K562 (cell line): ENCODE results near the gene CCDC9. TPM values are rescaled to one million over a fixed set of nuclear protein-coding genes. Genes with fewer than 3 reads are reported as not detected.

Experiments
- CCAR2 ChIP-seq: fragments of 200-400 bp; formaldehyde crosslinking; IDR thresholded peaks from 2 replicates; pipeline ENCODE4 v1.6.1; 2017; ENCODE audit warnings: mild to moderate bottlenecking, low read depth, low read length
- LARP7 ChIP-seq: fragments of 450-650 bp; IDR thresholded peaks from 2 replicates; pipeline ENCODE4 v1.6.1; 2016
- MEIS2 ChIP-seq: fragments of 450-650 bp; IDR thresholded peaks from 2 replicates; pipeline ENCODE4 v1.6.1; 2014; ENCODE audit warnings: mild to moderate bottlenecking; ENCODE audit not compliant: partially characterized antibody
- POLR2AphosphoS2 ChIP-seq: IDR thresholded peaks from 2 replicates; pipeline ENCODE4 v1.6.1; 2012; ENCODE audit warnings: low read length, improper control_type of control experiment
- PTTG1 ChIP-seq: fragments of 450-650 bp; IDR thresholded peaks from 2 replicates; pipeline ENCODE4 v1.6.1; 2016; ENCODE audit warnings: low read depth, mild to moderate bottlenecking, missing genetic modification characterization, missing compliant biosample characterization
- RAD21 ChIP-seq, 2 experiments: fragments of 250-450 bp in 1 of 2; fragments of 450-650 bp in 1 of 2; sonication (Bioruptor Pico) in 1 of 2; formaldehyde crosslinking in 1 of 2; IDR thresholded peaks in 1 of 2; conservative IDR thresholded peaks in 1 of 2; 2 replicates each; pipeline versions ENCODE4 v1.4.0 to v1.8.0; 2020 to 2022; ENCODE audit warnings: mild to moderate bottlenecking in 2 of 2, moderate library complexity in 1 of 2
- RFX5 ChIP-seq: IDR thresholded peaks from 2 replicates; pipeline ENCODE4 v1.6.1; 2011; ENCODE audit warnings: low read depth, mild to moderate bottlenecking, improper control_type of control experiment, low read length
- SP1 ChIP-seq: sonication (generic); formaldehyde crosslinking; IDR thresholded peaks from 2 replicates; pipeline ENCODE4 v1.8.1; 2022; ENCODE audit warnings: mild to moderate bottlenecking, missing genetic modification reagents
- XRCC3 ChIP-seq: fragments of 450-650 bp; IDR thresholded peaks from 2 replicates; pipeline ENCODE4 v1.6.1; 2017; ENCODE audit warnings: mild to moderate bottlenecking, moderate library complexity
- ZBTB9 ChIP-seq: fragments of 450-650 bp; formaldehyde crosslinking; IDR thresholded peaks from 2 replicates; pipeline ENCODE4 v1.4.0; 2020; ENCODE audit warnings: mild to moderate bottlenecking, moderate library complexity
- ZNF24 ChIP-seq: fragments of 450-650 bp; IDR thresholded peaks from 2 replicates; pipeline ENCODE4 v1.6.1; 2016
- ZNF740 ChIP-seq, 3 experiments: fragments of 200-800 bp in 1 of 3; sonication (Bioruptor generic) in 1 of 3; sonication (generic) in 1 of 3; formaldehyde crosslinking in 1 of 3; IDR thresholded peaks; 2 replicates each; pipeline versions ENCODE4 v1.6.1 to v1.8.0; 2016 to 2022; ENCODE audit warnings: mild to moderate bottlenecking in 2 of 3, missing compliant biosample characterization in 2 of 3, missing genetic modification characterization in 2 of 3, missing genetic modification reagents in 1 of 3
- polyA plus RNA-seq, 8 experiments: library from polyadenylated mRNA; depleted of rRNA in 4 of 8; stranded (reverse) in 5 of 8; unstranded in 3 of 8; fragments of >200 nt; fragmentation: Nextera tagmentation in 2 of 8; fragmentation: Illumina TruSeq in 1 of 8; extraction: Ambion mirVana in 2 of 8; extraction: Trizol in 1 of 8; gene quantifications; 2 replicates each; pipeline versions ENCODE4 v1.2.1 to v1.2.3, GENCODE V29; 2011 to 2014; ENCODE audit warnings: inconsistent platforms in 1 of 8, missing spikeins in 1 of 8
- total RNA-seq, 7 experiments: library from RNA; depleted of rRNA in 6 of 7; stranded (reverse); fragments of >200 nt in 6 of 7; fragmentation: Illumina TruSeq in 2 of 7; extraction: Trizol in 2 of 7; gene quantifications; 2 replicates each; pipeline versions ENCODE4 v1.2.1 to v1.2.3, GENCODE V29; 2011 to 2021; ENCODE audit warnings: low replicate concordance in 1 of 7
- TF ChIP-seq, protein P1 (sequence below): fragments of 150-350 bp; IDR thresholded peaks from 2 replicates; pipeline ENCODE4 v1.6.1; 2014; ENCODE audit warnings: low read depth, mild to moderate bottlenecking, low read length, borderline replicate concordance

The CCDC9 gene
- total and polyA plus RNA-seq, 9 of the 15 experiments (the other 6 are each of a cell fraction or from before 2014, with no cell fraction given), result 0.23 to 38.6 (median 8.4) TPM

DNA sequence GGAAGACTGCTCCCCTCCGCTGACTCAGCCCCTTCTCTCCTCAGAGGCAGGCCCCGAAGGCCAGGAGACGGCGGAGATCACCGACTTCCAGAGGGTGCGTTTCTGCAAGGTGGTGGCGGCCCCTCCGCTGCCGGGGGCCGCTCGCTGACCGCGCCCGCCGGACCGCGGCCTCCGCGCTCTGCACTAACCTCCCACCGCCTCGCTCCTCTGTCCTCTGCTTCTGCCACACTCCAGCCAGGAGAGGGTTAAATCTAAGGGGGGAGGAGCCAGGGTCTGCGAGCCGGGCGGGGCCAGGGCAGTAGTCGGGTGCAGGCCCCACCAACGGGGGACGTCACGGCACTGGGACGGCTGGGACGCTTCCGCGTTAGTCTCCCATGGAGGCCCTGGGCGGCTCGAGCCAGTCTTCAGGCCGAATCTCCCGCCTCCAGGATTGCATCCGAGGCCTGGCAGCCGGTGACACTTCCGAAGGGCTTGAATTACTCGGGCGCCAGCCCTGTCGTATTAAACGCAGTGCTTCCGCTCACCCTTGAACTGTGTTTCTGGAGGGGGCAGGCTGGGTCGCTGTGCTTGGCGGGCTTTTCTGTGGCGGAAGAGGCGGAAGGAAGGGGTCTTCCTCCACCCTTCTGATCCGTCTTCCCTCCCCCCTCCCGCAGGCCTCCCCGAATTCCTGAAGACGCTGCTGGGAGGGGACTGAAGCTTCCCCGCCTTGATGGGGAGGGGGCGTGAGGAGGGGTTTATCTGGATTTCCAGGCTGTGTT lies 17.2 kb downstream of the CCDC9 start (continued):
- TF ChIP-seq, protein P1, sequence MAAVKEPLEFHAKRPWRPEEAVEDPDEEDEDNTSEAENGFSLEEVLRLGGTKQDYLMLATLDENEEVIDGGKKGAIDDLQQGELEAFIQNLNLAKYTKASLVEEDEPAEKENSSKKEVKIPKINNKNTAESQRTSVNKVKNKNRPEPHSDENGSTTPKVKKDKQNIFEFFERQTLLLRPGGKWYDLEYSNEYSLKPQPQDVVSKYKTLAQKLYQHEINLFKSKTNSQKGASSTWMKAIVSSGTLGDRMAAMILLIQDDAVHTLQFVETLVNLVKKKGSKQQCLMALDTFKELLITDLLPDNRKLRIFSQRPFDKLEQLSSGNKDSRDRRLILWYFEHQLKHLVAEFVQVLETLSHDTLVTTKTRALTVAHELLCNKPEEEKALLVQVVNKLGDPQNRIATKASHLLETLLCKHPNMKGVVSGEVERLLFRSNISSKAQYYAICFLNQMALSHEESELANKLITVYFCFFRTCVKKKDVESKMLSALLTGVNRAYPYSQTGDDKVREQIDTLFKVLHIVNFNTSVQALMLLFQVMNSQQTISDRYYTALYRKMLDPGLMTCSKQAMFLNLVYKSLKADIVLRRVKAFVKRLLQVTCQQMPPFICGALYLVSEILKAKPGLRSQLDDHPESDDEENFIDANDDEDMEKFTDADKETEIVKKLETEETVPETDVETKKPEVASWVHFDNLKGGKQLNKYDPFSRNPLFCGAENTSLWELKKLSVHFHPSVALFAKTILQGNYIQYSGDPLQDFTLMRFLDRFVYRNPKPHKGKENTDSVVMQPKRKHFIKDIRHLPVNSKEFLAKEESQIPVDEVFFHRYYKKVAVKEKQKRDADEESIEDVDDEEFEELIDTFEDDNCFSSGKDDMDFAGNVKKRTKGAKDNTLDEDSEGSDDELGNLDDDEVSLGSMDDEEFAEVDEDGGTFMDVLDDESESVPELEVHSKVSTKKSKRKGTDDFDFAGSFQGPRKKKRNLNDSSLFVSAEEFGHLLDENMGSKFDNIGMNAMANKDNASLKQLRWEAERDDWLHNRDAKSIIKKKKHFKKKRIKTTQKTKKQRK, result no peak
- no peak; the same call in 1 of the 2 replicates for TF ChIP-seq POLR2AphosphoS2
- no peak for TF ChIP-seq ZNF24
- TF ChIP-seq ZNF740 (CRISPR knock-in tag; IDR thresholded peaks at IDR 0.05), result peak; percentile 75
- TF ChIP-seq ZNF740 (tag; IDR thresholded peaks at IDR 0.05), result no peak
- TF ChIP-seq PTTG1 (tag), result no peak
- no peak for TF ChIP-seq RFX5
- TF ChIP-seq CCAR2, result no peak
- TF ChIP-seq LARP7, result no peak
- peak; percentile 74; the same call in 1 of the 2 replicates for TF ChIP-seq ZBTB9
- no peak for TF ChIP-seq RAD21 (CRISPR knock-in tag; conservative IDR thresholded peaks at IDR 0.05 in 1 of 2, IDR thresholded peaks at IDR 0.05 in 1 of 2)
- no peak for TF ChIP-seq XRCC3
- no peak for TF ChIP-seq MEIS2
- TF ChIP-seq SP1 (CRISPR knock-in tag), result peak; percentile 83
